Kidney (tissue), 22 donors: Measurements from ENCODE around the gene SLC66A3. TPM values are rescaled to one million over a fixed set of nuclear protein-coding genes. Genes with fewer than 3 reads are reported as not detected.

ENCODE experiments used
- DNase-seq, 5 donors: peaks; one replicate each; pipeline ENCODE4 v3.0.0-alpha.2; 2013 to 2020
- FAIRE-seq: peaks from 2 replicates; lab custom pipeline; 2012; peaks lifted over from hg19 to GRCh38; lab: Jason Lieb, UNC
- H3K27ac ChIP-seq, 2 donors: one replicate each; pipeline ENCODE4 v1.7.0; 2013; ENCODE audit warnings: low read depth in 2 of 2, low read length in 2 of 2, inconsistent platforms in 1 of 2
- H3K27me3 ChIP-seq: one replicate; pipeline ENCODE4 v1.7.1; 2013; ENCODE audit warnings: low read length, inconsistent platforms; ENCODE audit not compliant: control insufficient read depth, insufficient read depth
- H3K36me3 ChIP-seq, 3 donors: one replicate each; pipeline versions ENCODE4 v1.7.0 to v1.7.1; 2013; ENCODE audit warnings: low read length in 3 of 3, control low read depth in 1 of 3, inconsistent platforms in 1 of 3; ENCODE audit not compliant: insufficient read depth in 3 of 3, control insufficient read depth in 2 of 3
- H3K4me1 ChIP-seq, 3 donors: one replicate each; pipeline versions ENCODE4 v1.7.0 to v1.7.1; 2013; ENCODE audit warnings: low read length in 3 of 3, inconsistent platforms in 1 of 3, low read depth in 1 of 3; ENCODE audit not compliant: control insufficient read depth in 2 of 3, insufficient read depth in 2 of 3
- H3K4me3 ChIP-seq, 3 donors: one replicate each; pipeline versions ENCODE4 v1.7.0 to v1.8.1; 2013; ENCODE audit warnings: low read length in 3 of 3, control low read depth in 1 of 3, inconsistent platforms in 1 of 3
- H3K9ac ChIP-seq, 3 donors: one replicate each; pipeline versions ENCODE4 v1.7.0 to v1.7.1; 2013; ENCODE audit warnings: low read length in 3 of 3, control low read depth in 1 of 3, inconsistent platforms in 1 of 3
- H3K9me3 ChIP-seq, 3 donors: one replicate each; pipeline versions ENCODE4 v1.7.0 to v1.7.1; 2013; ENCODE audit warnings: low read length in 3 of 3, control low read depth in 1 of 3, inconsistent platforms in 1 of 3; ENCODE audit not compliant: control insufficient read depth in 2 of 3, insufficient read depth in 1 of 3
- intact Hi-C: fragments of 100-400 bp; cut with DNase I; formaldehyde crosslinking; loops from one replicate; pipeline ENCODE4 v1.11.1; 2022
- long read RNA-seq, 10 donors: library from polyadenylated mRNA in 1 of 10; unstranded in 1 of 10; transcript quantifications; one replicate each; pipeline ENCODE4 v2.0.0 and lab custom pipeline, GENCODE V29; 2021 to 2026
- polyA plus RNA-seq: library from polyadenylated mRNA; stranded (reverse); fragments of 350-450 nt; fragmentation: Illumina TruSeq; extraction: RNeasy Lipid Tissue Mini Kit (QIAGEN cat#74804); gene quantifications from one replicate; pipeline ENCODE4 v1.2.3, GENCODE V29; 2014; ENCODE audit warnings: low read depth, low replicate concordance; ENCODE audit not compliant: insufficient read depth
- total RNA-seq: library from RNA; stranded (reverse); fragmentation: NEBNext Ultra II Directional; extraction: Animal tissue kit (Norgen Biotek cat#: 25700); gene quantifications from one replicate; pipeline ENCODE4 v1.2.1, GENCODE V29; 2021
- TF ChIP-seq, protein P1 (sequence below): IDR thresholded peaks from 3 replicates; pipeline ENCODE4 v1.5.1; 2012; ENCODE audit warnings: mild to moderate bottlenecking, moderate library complexity, borderline replicate concordance; ENCODE audit not compliant: insufficient read depth; ENCODE audit errors: extremely low read depth
- donor health status: control.
- donor health status: control.
- donor health status: control.
- donor health status: control.
- donor health status: control.
- donor health status: DM: yes; HTN: yes; CAD: no.
- donor health status: Normal renal cell carcinoma (clear cell type).

The SLC66A3 gene
- total RNA-seq (33.0 TPM), polyA plus RNA-seq (28.4 TPM)
- long read RNA-seq, donor 1, partial matches to known transcripts, result 0 of 2 reads
- long read RNA-seq, donor 1, other reads (novel, unspliced or antisense), result 0 of 2 reads
- long read RNA-seq, donor 2, transcript PQLC3-201 (7 exons, 1,830 nt), result major isoform, 8 of 10 reads
- long read RNA-seq, donor 2, partial matches to known transcripts, result 0 of 10 reads
- long read RNA-seq, donor 2, other reads (novel, unspliced or antisense), result 0 of 10 reads
- long read RNA-seq, donor 3, transcript PQLC3-201 (7 exons, 1,830 nt), result major isoform, 10 of 15 reads
- long read RNA-seq, donor 3, partial matches to known transcripts, result 0 of 15 reads
- long read RNA-seq, donor 3, other reads (novel, unspliced or antisense), result 0 of 15 reads
- long read RNA-seq, donor 4, transcript PQLC3-201 (7 exons, 1,830 nt), result major isoform, 6 of 8 reads
- long read RNA-seq, donor 4, partial matches to known transcripts, result 0 of 8 reads
- long read RNA-seq, donor 4, other reads (novel, unspliced or antisense), result 0 of 8 reads
- long read RNA-seq, donor 5, partial matches to known transcripts, result 0 of 1 reads
- long read RNA-seq, donor 5, other reads (novel, unspliced or antisense), result 0 of 1 reads
- long read RNA-seq, donor 6, partial matches to known transcripts, result 0 of 5 reads
- long read RNA-seq, donor 6, other reads (novel, unspliced or antisense), result 0 of 5 reads
- long read RNA-seq, donor 7, transcript PQLC3-201 (7 exons, 1,830 nt), result major isoform, 41 of 59 reads
- long read RNA-seq, donor 7, transcript PQLC3-204 (6 exons, 1,784 nt), result minor isoform, 9 of 59 reads
- long read RNA-seq, donor 7, partial matches to known transcripts, result 0 of 59 reads
- long read RNA-seq, donor 7, other reads (novel, unspliced or antisense), result 4 of 59 reads
- long read RNA-seq, donor 8, transcript PQLC3-201 (7 exons, 1,830 nt), result major isoform, 5 of 5 reads
- long read RNA-seq, donor 8, partial matches to known transcripts, result 0 of 5 reads
- long read RNA-seq, donor 8, other reads (novel, unspliced or antisense), result 0 of 5 reads
- long read RNA-seq, donor 9, partial matches to known transcripts, result 0 of 3 reads
- long read RNA-seq, donor 9, other reads (novel, unspliced or antisense), result 0 of 3 reads
- long read RNA-seq, donor 10, transcript PQLC3-201 (7 exons, 1,830 nt), result major isoform, 5 of 8 reads
- long read RNA-seq, donor 10, partial matches to known transcripts, result 0 of 8 reads
- long read RNA-seq, donor 10, other reads (novel, unspliced or antisense), result 0 of 8 reads

DNA sequence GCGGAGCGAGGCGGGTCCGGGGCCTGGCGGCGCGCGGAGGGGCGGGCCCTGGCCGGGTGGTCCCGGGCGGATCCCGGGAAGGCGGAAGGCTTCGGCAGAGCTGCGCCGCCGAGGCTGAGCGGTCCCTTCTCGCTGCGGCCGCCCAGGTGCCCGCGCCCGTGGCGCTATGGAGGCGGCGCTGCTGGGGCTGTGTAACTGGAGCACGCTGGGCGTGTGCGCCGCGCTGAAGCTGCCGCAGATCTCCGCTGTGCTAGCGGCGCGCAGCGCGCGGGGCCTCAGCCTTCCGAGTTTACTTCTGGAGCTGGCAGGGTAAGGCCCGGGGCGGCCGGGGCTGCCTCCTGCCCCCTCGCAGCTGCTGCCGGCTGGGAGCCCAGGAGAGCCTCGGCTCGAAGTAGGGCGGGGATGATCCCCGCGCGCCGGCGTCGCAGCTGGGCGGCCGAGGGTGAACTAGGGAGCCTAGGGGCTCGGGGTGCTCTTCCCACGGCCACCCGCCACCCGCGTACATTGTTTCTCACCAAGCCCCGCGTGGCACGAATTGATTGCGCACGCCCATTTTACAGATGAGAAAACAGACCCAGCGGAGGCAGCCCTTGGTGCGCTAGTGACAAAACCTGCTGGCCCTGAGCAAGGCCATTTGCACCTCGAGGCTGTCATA is at the start of gene SLC66A3:
Gene SLC66A3 (plus strand): TSS at position 87 of the 655 bp plus-strand sequence. CDS start 80 bp downstream, at position 167.
- no peaks in the 10 kb centered on the region for H3K27me3 ChIP-seq
- TF ChIP-seq, protein P1, sequence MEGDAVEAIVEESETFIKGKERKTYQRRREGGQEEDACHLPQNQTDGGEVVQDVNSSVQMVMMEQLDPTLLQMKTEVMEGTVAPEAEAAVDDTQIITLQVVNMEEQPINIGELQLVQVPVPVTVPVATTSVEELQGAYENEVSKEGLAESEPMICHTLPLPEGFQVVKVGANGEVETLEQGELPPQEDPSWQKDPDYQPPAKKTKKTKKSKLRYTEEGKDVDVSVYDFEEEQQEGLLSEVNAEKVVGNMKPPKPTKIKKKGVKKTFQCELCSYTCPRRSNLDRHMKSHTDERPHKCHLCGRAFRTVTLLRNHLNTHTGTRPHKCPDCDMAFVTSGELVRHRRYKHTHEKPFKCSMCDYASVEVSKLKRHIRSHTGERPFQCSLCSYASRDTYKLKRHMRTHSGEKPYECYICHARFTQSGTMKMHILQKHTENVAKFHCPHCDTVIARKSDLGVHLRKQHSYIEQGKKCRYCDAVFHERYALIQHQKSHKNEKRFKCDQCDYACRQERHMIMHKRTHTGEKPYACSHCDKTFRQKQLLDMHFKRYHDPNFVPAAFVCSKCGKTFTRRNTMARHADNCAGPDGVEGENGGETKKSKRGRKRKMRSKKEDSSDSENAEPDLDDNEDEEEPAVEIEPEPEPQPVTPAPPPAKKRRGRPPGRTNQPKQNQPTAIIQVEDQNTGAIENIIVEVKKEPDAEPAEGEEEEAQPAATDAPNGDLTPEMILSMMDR, result no peak
- no peaks in the 10 kb centered on the region for H3K36me3 ChIP-seq
- peaks cover 2 to 11% (median 4%) of the 10 kb centered on the region in 3 donors for H3K4me1 ChIP-seq
- intact Hi-C loops, result no loop called here
- DNase-seq, result peak in 2 of 5 donors; percentile 94 to 96
- peak within 1 kb of the TSS; percentile 53 to 86 (median 83) for H3K4me3 ChIP-seq
- H3K9me3 ChIP-seq, result no peaks in the 10 kb centered on the region
- no peak for FAIRE-seq
- H3K27ac ChIP-seq, result peak within 1 kb of the TSS; percentile 84 to 89
- peak within 1 kb of the TSS; percentile 18 to 75 (median 71) for H3K9ac ChIP-seq

DNA sequence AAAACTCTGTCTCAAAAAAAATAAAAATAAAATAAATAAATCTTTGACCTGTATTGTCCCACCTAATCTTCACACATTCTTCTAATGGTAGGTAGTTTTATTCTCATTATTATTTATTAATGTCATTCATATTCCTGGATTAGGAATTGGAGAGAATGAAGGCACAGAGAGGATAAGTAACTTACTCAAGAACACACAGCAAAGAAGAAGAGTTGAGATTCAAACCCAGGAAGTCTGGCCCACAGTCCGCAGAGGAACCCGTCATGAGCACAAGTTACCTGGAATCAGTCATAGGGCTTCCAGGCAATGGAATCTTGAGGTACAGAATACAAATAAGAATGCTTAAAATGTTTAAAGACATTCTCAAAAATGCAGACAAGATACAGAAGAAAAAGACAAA is 46.3 kb upstream of the SLC66A3 start:
- TF ChIP-seq, protein P1, result no peak
- Histone ChIP-seq H3K27ac (no peak overlapping the region), H3K4me3 (no peak overlapping the region), H3K36me3 (no peaks in the 10 kb centered on the region), H3K9me3 (no peaks in the 10 kb centered on the region), H3K4me1 (no peaks in the 10 kb centered on the region), H3K9ac (no peak overlapping the region), H3K27me3 (no peaks in the 10 kb centered on the region)
- intact Hi-C loops, result no loop called here
- DNase-seq, result peak in 1 of 5 donors; percentile 1
- no peak for FAIRE-seq

DNA sequence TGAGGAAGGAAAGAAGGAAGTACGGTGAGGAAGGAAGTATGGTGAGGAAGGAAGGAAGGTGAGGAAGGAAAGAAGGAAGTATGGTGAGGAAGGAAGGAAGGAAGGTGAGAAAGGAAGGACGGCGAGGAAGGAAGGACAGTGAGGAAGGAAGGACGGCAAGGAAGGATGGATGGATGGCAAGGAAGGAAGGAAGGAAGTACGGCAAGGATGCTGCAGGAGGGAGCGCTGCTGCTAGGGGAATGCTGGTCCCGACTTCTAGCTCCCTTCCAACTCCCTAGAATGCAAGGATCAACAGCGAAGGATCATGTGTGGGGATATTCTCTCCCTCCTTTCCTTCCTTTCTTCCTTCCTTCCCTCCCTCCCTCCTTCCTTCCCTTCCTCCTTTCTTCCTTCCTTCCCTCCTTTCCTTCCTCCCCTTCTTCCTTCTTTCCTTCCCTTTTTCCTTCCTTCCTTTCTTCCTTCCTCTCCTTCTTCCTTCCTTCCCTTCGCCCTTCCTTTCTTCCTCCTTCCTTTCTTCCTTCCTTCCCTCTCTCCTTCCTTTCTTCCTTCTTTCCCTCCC is 42.3 kb upstream of the SLC66A3 start:
- Histone ChIP-seq H3K27ac (no peak overlapping the region), H3K4me3 (peak overlapping the region in 1 of 3 donors; percentile 16), H3K9ac (no peak overlapping the region), H3K9me3 (no peaks in the 10 kb centered on the region), H3K36me3 (no peaks in the 10 kb centered on the region), H3K4me1 (no peaks in the 10 kb centered on the region), H3K27me3 (no peaks in the 10 kb centered on the region)
- TF ChIP-seq, protein P1, result no peak
- DNase-seq, result no peak
- no peak for FAIRE-seq
- intact Hi-C loops, result no loop called here
